GM12874 (cell line): ENCODE measurements around the gene CISD1.

Experiments
- CTCF ChIP-seq: IDR thresholded peaks from 2 replicates; pipeline ENCODE4 v1.5.1; 2011; ENCODE audit warnings: low read depth, mild to moderate bottlenecking, control low read depth, low read length, moderate library complexity; ENCODE audit not compliant: insufficient read depth

Gene CISD1

GRCh38 chr10:58335306-58336005 is 66.5 kb downstream of the CISD1 start:
- TF ChIP-seq CTCF: no peak

- no peak for TF ChIP-seq CTCF
These were observed 67.3 kb downstream of the CISD1 start for GRCh38 chr10:58336242-58336641.
